HepG2 (cell line): ENCODE results near the gene ARHGAP5. TPM values are rescaled to one million over a fixed set of nuclear protein-coding genes. Genes with fewer than 3 reads are reported as not detected.

Source experiments
- ATAC-seq: fragments of 200-7000 bp; cut with Tn5 transposase; 3 replicates; pipeline ENCODE4 v1.9.1; 2020; ENCODE audit warnings: mild to moderate bottlenecking, moderate library complexity
- BruUV-seq: library from RNA; stranded (reverse); fragments of 400-500 nt; replicated peaks from 2 replicates; lab custom pipeline; 2021; lab: Mats Ljungman, UMichigan
- CTCF ChIA-PET: fragments of 300-600 bp; formaldehyde crosslinking; extraction: SDS; loops from one replicate; lab custom pipeline; 2021; ENCODE audit warnings: low total read pairs, inconsistent platforms, low intra/inter-chr PET ratio; lab: Yijun Ruan, JAX
- POLR2A ChIA-PET: fragments of 350-600 bp; sonication (Branson Sonifier 250); formaldehyde crosslinking; loops from one replicate; lab custom pipeline; 2020; ENCODE audit warnings: antibody characterized with exemption, inconsistent platforms; lab: Yijun Ruan, JAX
- DNase-seq: peaks from one replicate; pipeline ENCODE4 v3.0.0-alpha.2; 2015; ENCODE audit warnings: low spot score
- FAIRE-seq: peaks from 3 replicates; lab custom pipeline; 2011; peaks lifted over from hg19 to GRCh38; lab: Jason Lieb, UNC
- H2AFZ ChIP-seq: one replicate; pipeline ENCODE4 v1.6.1; 2011; ENCODE audit warnings: low read length, inconsistent platforms
- H3K27ac ChIP-seq: fragments of 300-600 bp; 3 replicates; pipeline ENCODE4 v1.8.0; 2011; ENCODE audit warnings: mixed run types, mild to moderate bottlenecking, mixed read lengths, low read length, inconsistent platforms; ENCODE audit not compliant: insufficient read depth; ENCODE audit errors: extremely low read length
- H3K27me3 ChIP-seq, 2 experiments: fragments of 200-600 bp in 1 of 2; 2 replicates in 1 of 2; 3 replicates in 1 of 2; pipeline versions ENCODE4 v1.6.0 to v1.8.0; 2011; ENCODE audit warnings: low read length in 2 of 2, mild to moderate bottlenecking in 2 of 2, moderate library complexity in 2 of 2, inconsistent platforms in 1 of 2; ENCODE audit not compliant: insufficient read depth in 2 of 2, control insufficient read depth in 1 of 2
- H3K36me3 ChIP-seq, 2 experiments: fragments of 200-600 bp in 1 of 2; replicated peaks in 1 of 2; 2 replicates in 1 of 2; 3 replicates in 1 of 2; pipeline versions ENCODE4 v1.5.1 to v1.8.0; 2011; ENCODE audit warnings: low read length in 2 of 2, inconsistent platforms in 1 of 2; ENCODE audit not compliant: insufficient read depth in 2 of 2, control insufficient read depth in 1 of 2
- H3K4me1 ChIP-seq: 2 replicates; pipeline ENCODE4 v1.5.1; 2012; ENCODE audit warnings: low read length, inconsistent platforms; ENCODE audit not compliant: insufficient read depth
- H3K4me2 ChIP-seq: 2 replicates; pipeline ENCODE4 v1.6.0; 2011; ENCODE audit warnings: low read depth, low read length, inconsistent platforms
- H3K4me3 ChIP-seq, 3 experiments: fragments of 200-600 bp in 1 of 3; sonication (generic), shearing (Covaris generic) in 1 of 3; replicated peaks in 1 of 3; 2 replicates each; pipeline ENCODE4 v1.5.1; 2011 to 2016; ENCODE audit warnings: low read length in 3 of 3, inconsistent platforms in 2 of 3, low read depth in 2 of 3, mild to moderate bottlenecking in 2 of 3, control low read depth in 1 of 3, mixed read lengths in 1 of 3; ENCODE audit not compliant: insufficient read depth in 1 of 3
- H3K79me2 ChIP-seq: one replicate; pipeline ENCODE4 v1.6.1; 2011; ENCODE audit warnings: low read length, inconsistent platforms; ENCODE audit not compliant: insufficient read depth
- H3K9ac ChIP-seq: 2 replicates; pipeline ENCODE4 v1.6.0; 2011; ENCODE audit warnings: mild to moderate bottlenecking, low read depth, low read length, inconsistent platforms; ENCODE audit not compliant: insufficient read depth
- H3K9me3 ChIP-seq: 2 replicates; pipeline ENCODE4 v1.5.1; 2012; ENCODE audit warnings: mild to moderate bottlenecking, low read length
- H4K20me1 ChIP-seq: 2 replicates; pipeline ENCODE4 v1.6.0; 2011; ENCODE audit warnings: inconsistent platforms, mild to moderate bottlenecking, low read length, moderate library complexity; ENCODE audit not compliant: insufficient read depth
- ELF1 ChIP-seq: sonication (generic); formaldehyde crosslinking; IDR thresholded peaks from 2 replicates; pipeline ENCODE4 v1.4.0; 2020; ENCODE audit warnings: missing genetic modification reagents
- MAFF ChIP-seq: IDR thresholded peaks from 2 replicates; pipeline ENCODE4 v1.6.1; 2011; ENCODE audit warnings: low read depth, low read length, improper control_type of control experiment
- MAFK ChIP-seq, 2 experiments: IDR thresholded peaks in 1 of 2; conservative IDR thresholded peaks in 1 of 2; 2 replicates each; pipeline ENCODE4 v1.6.1; 2011; ENCODE audit warnings: improper control_type of control experiment in 2 of 2, low read length in 2 of 2
- RAD51 ChIP-seq: fragments of 450-650 bp; IDR thresholded peaks from 2 replicates; pipeline ENCODE4 v1.6.1; 2016; ENCODE audit warnings: borderline replicate concordance
- SMYD3 ChIP-seq: sonication (generic); formaldehyde crosslinking; IDR thresholded peaks from 2 replicates; pipeline ENCODE4 v1.8.1; 2023; ENCODE audit warnings: mild to moderate bottlenecking, missing genetic modification reagents
- USF2 ChIP-seq, 2 experiments: sonication (generic) in 1 of 2; formaldehyde crosslinking in 1 of 2; IDR thresholded peaks; 2 replicates each; pipeline versions ENCODE4 v1.5.1 to v1.6.1; 2011 to 2020; ENCODE audit warnings: borderline replicate concordance in 1 of 2, low read depth in 1 of 2, low read length in 1 of 2, mild to moderate bottlenecking in 1 of 2, missing genetic modification reagents in 1 of 2, moderate library complexity in 1 of 2
- ZNF746 ChIP-seq: sonication (generic); formaldehyde crosslinking; IDR thresholded peaks from 2 replicates; pipeline ENCODE4 v1.8.0; 2022; ENCODE audit warnings: mild to moderate bottlenecking, missing genetic modification reagents
- ZSCAN20 ChIP-seq: sonication (generic); formaldehyde crosslinking; IDR thresholded peaks from 2 replicates; pipeline ENCODE4 v1.4.0; 2020; ENCODE audit warnings: missing genetic modification reagents, mild to moderate bottlenecking, borderline replicate concordance
- WGBS: methylation state at CpG from one replicate; pipeline ENCODE4 v1.1.6; 2017; ENCODE audit warnings: low lambda C conversion rate; 5-methylcytosine and 5-hydroxymethylcytosine counted together
- in situ Hi-C: cut with HindIII; loops from 2 replicates; pipeline ENCODE4 v1.10.0; 2017; ENCODE audit warnings: low pct_unique_long_range_greater_than_20kb; ENCODE audit not compliant: extremely low pct_ligation_motif_present
- intact Hi-C: fragments of 100-400 bp; cut with micrococcal nuclease; formaldehyde crosslinking; loops from one replicate; pipeline ENCODE4 v1.10.0; 2022; ENCODE audit not compliant: unreplicated experiment
- polyA plus RNA-seq, 8 experiments: library from polyadenylated mRNA; depleted of rRNA in 3 of 8; stranded (reverse) in 7 of 8; unstranded in 1 of 8; fragments of >200 nt; fragmentation: Illumina TruSeq in 4 of 8; extraction: Trizol in 4 of 8; gene quantifications; 2 replicates each; pipeline versions ENCODE4 v1.2.1 to v1.2.3, GENCODE V29; 2011 to 2016; ENCODE audit warnings: low read depth in 4 of 8, missing spikeins in 1 of 8, mixed read lengths in 1 of 8; ENCODE audit not compliant: insufficient read depth in 1 of 8
- total RNA-seq, 5 experiments: library from RNA; depleted of rRNA; stranded (reverse); fragments of >200 nt; fragmentation: Illumina TruSeq; extraction: Trizol; gene quantifications; 2 replicates each; pipeline ENCODE4 v1.2.3, GENCODE V29; 2016; ENCODE audit warnings: low read depth in 1 of 5

The ARHGAP5 gene
- total and polyA plus RNA-seq, 2 of the 13 experiments (the other 11 are each of a cell fraction or from before 2014, with no cell fraction given): 33.7 to 144 TPM

- Histone ChIP-seq H3K4me2 (no peak overlapping the region), H3K27me3 (no peaks in the 10 kb centered on the region), H2AFZ (no peak overlapping the region), H3K79me2 (no peaks in the 10 kb centered on the region), H3K9ac (no peak overlapping the region), H4K20me1 (no peaks in the 10 kb centered on the region), H3K9me3 (no peaks in the 10 kb centered on the region), H3K4me1 (no peaks in the 10 kb centered on the region), H3K36me3 (no peaks in the 10 kb centered on the region), H3K4me3 (no peak overlapping the region), H3K27ac (no peak overlapping the region)
- ChIA-PET CTCF (no interaction called here), POLR2A (no interaction called here)
- DNase-seq: no peak
- 60% methylated on average over 5 of the region's 5 CpGs for WGBS
- intact Hi-C loops (no loop called here), in situ Hi-C loops (no loop called here)
- no peak for ATAC-seq
- BruUV-seq: no TSS peak
- peak; percentile 69 for TF ChIP-seq USF2 (IDR thresholded peaks at IDR 0.05; ENCODE audit: low read depth, low read length)
- TF ChIP-seq USF2 (CRISPR knock-in tag; IDR thresholded peaks at IDR 0.05; ENCODE audit: borderline replicate concordance): no peak
- TF ChIP-seq RAD51: peak; percentile 87
- no peak for TF ChIP-seq ZSCAN20 (CRISPR knock-in tag)
- FAIRE-seq: no peak
These were observed 94.4 kb downstream of the ARHGAP5 start for GRCh38 chr14:32171469-32171868.

- POLR2A ChIA-PET: no interaction called here
- no peak overlapping the region for H3K9ac ChIP-seq
- 2% methylated on average over 2 of the region's 2 CpGs for WGBS
- H3K4me2 ChIP-seq: no peak overlapping the region
- H4K20me1 ChIP-seq: no peaks in the 10 kb centered on the region
- H3K27ac ChIP-seq: no peak overlapping the region
- H3K4me1 ChIP-seq: no peaks in the 10 kb centered on the region
- no peaks in the 10 kb centered on the region for H3K27me3 ChIP-seq
- no TSS peak for BruUV-seq
- in situ Hi-C loops: no loop called here
- no peak overlapping the region for H3K4me3 ChIP-seq
- peaks cover 18% of the 10 kb centered on the region; the same call in 1 of the 2 replicates for H3K9me3 ChIP-seq
- H3K36me3 ChIP-seq: no peaks in the 10 kb centered on the region
- DNase-seq (no peak), ATAC-seq (peak; percentile 35; the same call in 1 of the 3 replicates), FAIRE-seq (no peak)
- no peak overlapping the region for H2AFZ ChIP-seq
- intact Hi-C loops: no loop called here
- no peaks in the 10 kb centered on the region for H3K79me2 ChIP-seq
- TF ChIP-seq MAFF: peak; percentile 89
- peak; percentile 85 to 90 for TF ChIP-seq MAFK (conservative IDR thresholded peaks at IDR 0.05 in 1 of 2, IDR thresholded peaks at IDR 0.05 in 1 of 2; ENCODE audit: low read length in 2 of 2)
- no peak for TF ChIP-seq ZNF746 (CRISPR knock-in tag)
- no peak for TF ChIP-seq ELF1 (CRISPR knock-in tag)
- TF ChIP-seq SMYD3: 0 out of 2 replicates have a peak, but pooled peaks have one; percentile 43
- CTCF ChIA-PET: no interaction called here
These were observed 106.3 kb downstream of the ARHGAP5 start for GRCh38 chr14:32183151-32184058.
